KOPT-K1 (cell line): ENCODE results near the gene TMCO1.
A peak's percentile ranks its signal among the peaks of the same experiment; 100 is the strongest.
"Not testable (repeated sequence)": the region's sequence is repeated elsewhere in the genome, so short reads cannot be mapped to it uniquely, and the experiment has no call there.

Source experiments
- H3K27ac ChIP-seq: fragments of 200-600 bp; sonication (generic); 2 replicates; pipeline ENCODE4 v1.5.1; 2016; ENCODE audit warnings: antibody characterized with exemption, mild to moderate bottlenecking, low read depth, low read length; ENCODE audit not compliant: poor library complexity, severe bottlenecking
- H3K36me3 ChIP-seq: fragments of 200-600 bp; sonication (generic); 2 replicates; pipeline ENCODE4 v1.5.1; 2017; ENCODE audit warnings: antibody characterized with exemption, mild to moderate bottlenecking, low read length, moderate library complexity; ENCODE audit not compliant: insufficient read depth
- H3K9me3 ChIP-seq: fragments of 200-600 bp; sonication (generic); 2 replicates; pipeline ENCODE4 v1.5.1; 2017; ENCODE audit warnings: antibody characterized with exemption, low read length, mild to moderate bottlenecking; ENCODE audit not compliant: insufficient read depth, poor library complexity, severe bottlenecking

TMCO1 gene

DNA sequence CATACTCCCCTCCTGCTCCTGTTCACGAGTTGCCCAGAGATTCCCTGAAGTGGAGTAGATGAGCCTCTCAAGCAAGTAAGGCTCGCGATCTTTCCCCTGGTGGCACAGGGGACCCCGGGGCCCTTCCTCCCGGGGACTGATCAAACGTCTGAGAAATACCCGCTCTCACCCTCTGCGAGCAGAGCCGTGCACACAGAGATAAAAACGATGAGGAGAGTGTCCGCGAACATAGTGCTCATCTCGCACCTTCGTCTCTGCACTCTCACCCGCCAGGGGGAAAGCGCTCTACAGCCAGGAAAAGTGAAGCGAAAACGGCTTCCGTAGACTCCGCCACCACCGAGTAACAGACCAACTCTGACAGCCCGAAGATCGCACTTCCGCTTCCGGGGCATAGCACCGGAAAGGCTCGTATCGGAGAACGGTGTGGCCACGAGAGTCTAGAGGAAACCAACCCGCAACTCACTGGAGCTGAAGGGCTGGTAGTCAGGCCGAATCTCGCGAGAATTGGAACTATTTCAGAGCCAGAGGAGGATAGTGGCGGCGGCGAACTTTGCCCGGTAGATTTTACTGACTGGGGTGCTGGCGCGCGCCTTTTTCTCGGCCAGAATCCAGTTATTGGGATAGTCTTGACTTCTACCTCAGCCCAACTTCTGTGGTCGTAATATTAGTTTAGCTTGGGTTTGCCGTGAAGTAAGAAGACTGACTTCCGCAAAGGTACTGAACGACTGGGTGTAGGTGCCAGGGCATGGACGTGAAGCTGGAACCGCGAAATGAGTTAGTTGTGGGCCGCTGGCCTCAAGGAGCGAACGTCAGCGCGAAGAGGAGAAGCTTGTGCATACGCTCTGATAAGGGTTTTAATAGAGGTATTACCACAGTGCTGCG lies at the start of gene TMCO1:
TMCO1 (minus strand) TSS at position 356 of the 882 bp plus-strand sequence; CDS start at position 239, 117 bp downstream.
- Histone ChIP-seq H3K27ac (peak within 1 kb of the TSS; percentile 92), H3K9me3 (no peaks in the 10 kb centered on the region), H3K36me3 (peaks cover 45% of the 10 kb centered on the region)

- Histone ChIP-seq H3K36me3 (no peaks in the 10 kb centered on the region), H3K27ac (no peak overlapping the region), H3K9me3 (no peaks in the 10 kb centered on the region)
Measured at GRCh38 chr1:165816826-165817497, 48.3 kb upstream of the TMCO1 start.

DNA sequence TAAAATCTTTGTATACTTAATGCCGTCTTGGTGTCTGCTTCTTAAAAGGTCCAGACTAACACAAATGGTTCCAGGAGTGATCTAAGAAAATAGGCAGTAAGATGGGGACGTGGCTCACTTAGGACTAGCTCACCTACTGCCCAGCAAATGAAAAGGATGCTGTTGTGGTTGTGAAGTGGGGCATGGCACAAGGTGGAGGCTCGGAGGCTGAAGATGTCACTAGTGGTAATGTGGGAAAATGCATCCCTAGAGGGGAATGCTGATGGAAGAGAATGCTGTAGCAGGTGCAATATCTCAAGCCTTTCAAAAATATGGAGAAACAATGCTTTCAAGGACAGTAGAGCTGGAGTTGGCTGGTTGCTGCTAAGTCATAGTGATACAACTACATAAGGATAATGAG lies 47.5 kb upstream of the TMCO1 start:
- H3K27ac ChIP-seq, result no peak overlapping the region
- H3K9me3 ChIP-seq, result no peaks in the 10 kb centered on the region
- no peaks in the 10 kb centered on the region for H3K36me3 ChIP-seq

DNA sequence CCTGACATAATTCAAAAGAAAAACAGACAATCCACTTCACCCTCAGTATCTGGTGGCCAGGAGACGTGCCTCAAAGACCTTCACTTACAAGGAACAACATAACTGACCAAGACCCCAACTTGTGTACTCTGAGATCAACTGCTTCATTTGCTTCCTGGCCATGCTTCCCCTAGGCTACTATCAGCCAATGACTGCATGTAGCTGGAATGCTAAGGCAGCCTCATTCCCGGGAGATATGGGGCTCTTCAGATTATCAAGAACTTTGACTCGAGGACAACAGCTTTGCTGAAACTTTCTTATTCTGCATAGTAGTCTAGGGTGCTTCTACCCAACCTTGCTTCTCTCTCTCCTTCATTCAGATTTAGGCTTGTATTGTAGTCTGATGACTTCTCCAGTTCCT lies 47.1 kb upstream of the TMCO1 start:
- Histone ChIP-seq H3K36me3 (no peaks in the 10 kb centered on the region), H3K9me3 (no peaks in the 10 kb centered on the region), H3K27ac (no peak overlapping the region)

GRCh38 chr1:165807613-165808012 lies 38.9 kb upstream of the TMCO1 start:
- Histone ChIP-seq H3K27ac (no peak overlapping the region), H3K36me3 (no peaks in the 10 kb centered on the region), H3K9me3 (no peaks in the 10 kb centered on the region)

GRCh38 chr1:165804513-165804912 lies 35.8 kb upstream of the TMCO1 start:
- H3K9me3 ChIP-seq, H3K36me3 ChIP-seq, H3K27ac ChIP-seq: not testable (repeated sequence)

DNA sequence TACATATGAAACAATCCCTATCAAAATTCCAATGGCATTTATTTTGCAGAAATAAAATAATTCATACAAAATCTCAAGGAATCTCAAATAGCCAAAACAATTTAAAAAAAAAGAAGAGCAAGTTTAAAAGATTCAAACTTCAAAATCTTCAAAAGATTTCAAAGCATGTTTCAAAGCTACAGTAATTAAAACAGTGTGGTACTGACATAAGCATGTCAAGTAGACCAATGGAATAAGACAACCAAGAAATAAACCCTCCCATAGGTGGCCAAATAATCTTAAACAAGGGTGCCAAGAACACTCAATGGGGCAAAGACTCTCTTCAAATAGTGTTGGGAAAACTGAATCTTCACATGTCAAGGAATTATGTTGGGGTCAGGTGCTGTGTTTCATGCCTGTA lies 30.7 kb upstream of the TMCO1 start:
- Histone ChIP-seq H3K9me3 (peaks cover 12% of the 10 kb centered on the region), H3K36me3 (no peaks in the 10 kb centered on the region), H3K27ac (no peak overlapping the region)

DNA sequence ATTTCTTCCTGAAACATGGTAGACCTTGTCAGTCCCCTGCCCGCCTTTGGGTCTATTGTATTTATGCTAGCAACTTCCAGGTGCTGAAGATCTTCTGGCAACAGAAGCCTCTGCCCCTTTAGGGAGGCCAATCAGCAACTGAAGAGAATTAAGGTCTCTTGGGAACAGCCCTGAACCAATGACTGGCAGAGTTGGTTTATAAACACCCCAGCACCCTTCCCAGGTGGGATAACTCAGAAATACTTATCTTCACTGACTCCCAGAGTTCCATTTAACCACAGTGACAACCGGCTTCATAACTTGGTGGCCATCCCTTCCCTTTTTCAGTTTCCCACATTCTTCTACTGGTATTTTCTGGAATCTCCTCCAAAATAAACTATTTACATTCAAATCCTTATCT lies 27.2 kb upstream of the TMCO1 start:
- peaks cover 12% of the 10 kb centered on the region for H3K9me3 ChIP-seq
- H3K36me3 ChIP-seq, result no peaks in the 10 kb centered on the region
- H3K27ac ChIP-seq, result no peak overlapping the region

DNA sequence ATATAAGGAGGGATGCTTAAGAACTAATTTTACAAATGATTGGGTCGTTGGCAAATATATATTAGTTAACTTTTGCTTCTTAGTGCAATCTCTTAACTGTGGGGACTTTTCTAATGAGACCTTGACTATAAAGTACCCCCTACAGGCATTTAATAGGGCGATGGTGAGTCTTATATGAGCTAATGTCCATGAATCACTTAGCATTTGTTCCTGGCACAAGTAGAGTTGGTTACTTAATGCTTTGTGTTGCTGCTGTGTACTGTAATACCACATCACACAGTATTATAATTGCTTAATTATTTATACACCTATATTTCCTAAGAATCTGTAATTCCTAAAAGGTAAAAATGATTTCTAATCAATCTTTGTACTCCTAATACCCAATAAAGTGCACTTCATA lies 25.3 kb upstream of the TMCO1 start:
- H3K27ac ChIP-seq, result no peak overlapping the region
- H3K36me3 ChIP-seq, result no peaks in the 10 kb centered on the region
- peaks cover 1% of the 10 kb centered on the region for H3K9me3 ChIP-seq

GRCh38 chr1:165787741-165788140 lies 19.1 kb upstream of the TMCO1 start:
- no peak overlapping the region for H3K27ac ChIP-seq
- no peaks in the 10 kb centered on the region for H3K9me3 ChIP-seq
- no peaks in the 10 kb centered on the region for H3K36me3 ChIP-seq

DNA sequence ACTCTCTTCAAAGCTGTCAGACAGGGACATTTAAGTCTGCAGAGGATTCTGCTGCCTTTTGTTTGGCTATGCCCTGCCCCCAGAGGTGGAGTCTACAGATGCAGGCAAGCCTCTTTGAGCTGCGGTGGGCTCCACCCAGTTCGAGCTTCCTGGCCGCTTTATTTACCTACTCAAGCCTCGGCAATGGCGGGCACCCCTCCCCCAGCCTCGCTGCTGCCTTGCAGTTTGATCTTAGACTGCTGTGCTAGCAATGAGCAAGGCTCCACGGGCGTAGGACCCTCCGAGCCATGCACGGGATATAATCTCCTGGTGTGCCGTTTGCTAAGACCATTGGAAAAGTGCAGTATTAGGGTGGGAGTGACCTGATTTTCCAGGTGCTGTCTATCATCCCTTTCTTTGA lies 14.9 kb upstream of the TMCO1 start:
- peak overlapping the region; percentile 40 for H3K27ac ChIP-seq
- H3K36me3 ChIP-seq, H3K9me3 ChIP-seq: not testable (repeated sequence)

DNA sequence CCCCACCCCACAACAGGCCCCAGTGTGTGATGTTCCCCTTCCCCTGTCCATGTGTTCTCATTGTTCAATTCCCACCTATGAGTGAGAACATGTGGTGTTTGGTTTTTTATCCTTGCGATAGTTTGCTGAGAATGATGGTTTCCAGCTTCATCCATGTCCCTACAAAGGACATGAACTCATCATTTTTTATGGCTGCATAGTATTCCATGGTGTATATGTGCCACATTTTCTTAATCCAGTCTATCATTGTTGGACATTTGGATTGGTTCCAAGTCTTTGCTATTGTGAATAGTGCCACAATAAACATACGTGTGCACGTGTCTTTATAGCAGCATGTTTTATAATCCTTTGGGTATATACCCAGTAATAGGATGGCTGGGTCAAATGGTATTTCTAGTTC lies 9.5 kb upstream of the TMCO1 start:
- H3K9me3 ChIP-seq, H3K27ac ChIP-seq, H3K36me3 ChIP-seq: not testable (repeated sequence)

DNA sequence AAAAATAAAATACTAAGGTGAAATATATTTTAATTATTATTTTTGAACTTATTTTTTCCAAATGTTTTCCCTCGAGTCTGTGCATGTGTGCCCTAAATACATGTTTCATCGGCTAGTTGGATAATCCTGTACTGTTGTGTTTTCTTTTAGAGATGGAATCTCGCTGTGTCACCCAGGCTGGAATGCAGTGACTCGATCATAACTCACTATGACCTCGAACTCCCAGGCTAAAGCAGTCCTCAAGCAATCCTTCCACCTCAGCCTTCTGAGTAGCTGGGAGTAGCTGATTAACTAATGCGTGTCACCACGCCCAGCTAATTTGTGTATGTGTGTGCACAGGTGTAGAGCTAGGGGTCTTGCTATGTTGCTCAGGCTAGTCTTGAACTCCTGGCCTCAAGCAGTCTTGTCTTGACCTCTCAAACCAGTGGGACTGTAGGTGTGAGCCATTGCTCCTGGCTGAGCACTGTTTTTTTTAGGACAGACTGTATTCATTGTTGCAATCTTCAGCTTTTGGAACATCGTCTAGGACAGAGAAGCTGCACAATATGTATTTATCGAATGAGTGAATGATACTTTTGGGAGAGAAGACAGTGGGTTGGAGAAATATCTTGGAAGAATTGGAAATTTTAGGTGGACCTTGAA lies 4.8 kb upstream of the TMCO1 start:
- no peak overlapping the region for H3K27ac ChIP-seq
- H3K9me3 ChIP-seq, result no peaks in the 10 kb centered on the region
- H3K36me3 ChIP-seq, result 0 out of 2 replicates have a peak, but pooled peaks cover 7% of the 10 kb centered on the region

DNA sequence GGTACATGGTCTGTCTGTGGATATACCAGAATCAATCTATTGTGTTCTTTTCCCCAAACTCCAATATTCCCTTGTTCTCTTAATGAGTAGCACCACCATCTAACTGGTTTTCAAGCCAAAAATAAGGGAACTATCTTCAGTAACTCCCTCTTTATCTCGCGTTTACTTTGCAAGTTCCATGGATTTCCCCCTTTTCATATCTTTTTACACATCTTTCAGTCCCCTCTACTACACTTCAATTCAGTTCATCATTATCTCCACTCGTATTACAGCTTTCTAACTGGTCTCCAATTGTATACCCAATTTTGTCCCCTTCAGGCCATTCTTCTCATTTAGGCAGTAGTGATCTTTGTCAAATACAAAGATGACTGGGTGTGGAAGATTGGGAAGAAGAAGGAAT lies 4.1 kb upstream of the TMCO1 start:
- H3K27ac ChIP-seq, result no peak overlapping the region
- H3K36me3 ChIP-seq, result 0 out of 2 replicates have a peak, but pooled peaks cover 7% of the 10 kb centered on the region
- H3K9me3 ChIP-seq, result no peaks in the 10 kb centered on the region

- Histone ChIP-seq H3K36me3 (peaks cover 78% of the 10 kb centered on the region), H3K27ac (no peak overlapping the region), H3K9me3 (no peaks in the 10 kb centered on the region)
Measured at GRCh38 chr1:165764277-165764676, 4.4 kb downstream of the TMCO1 start.
